ENCODE results near the gene BMP8B. TPM values are rescaled to one million over a fixed set of nuclear protein-coding genes. Genes with fewer than 3 reads are reported as not detected.
"Not testable (repeated sequence)": the region's sequence is repeated elsewhere in the genome, so short reads cannot be mapped to it uniquely, and the experiment has no call there.

The BMP8B gene
- total and polyA plus RNA-seq, 2 experiments from 2014 or later = 3.1 to 7.6 TPM

- H4K20me1 ChIP-seq (ENCODE audit: insufficient read depth, poor library complexity, severe bottlenecking); H3K27ac ChIP-seq; DNase-seq (ENCODE audit: low spot score); H3K9me2 ChIP-seq (replicated peaks; ENCODE audit: insufficient read depth); H3K36me3 ChIP-seq (replicated peaks; ENCODE audit: insufficient read depth, low read depth); H3K4me1 ChIP-seq (ENCODE audit: insufficient read depth); H3K4me3 ChIP-seq; H3K4me2 ChIP-seq; H3K27me3 ChIP-seq; H3K79me2 ChIP-seq; H3K9me3 ChIP-seq (ENCODE audit: low read depth); H2AFZ ChIP-seq: not testable (repeated sequence)
- 94% methylated on average over 10 of the region's 10 CpGs for WGBS (ENCODE audit: low lambda C conversion rate, missing lambda C conversion rate)
Measured at GRCh38 chr1:39782685-39783084, 6.0 kb downstream of the BMP8B start.

DNA sequence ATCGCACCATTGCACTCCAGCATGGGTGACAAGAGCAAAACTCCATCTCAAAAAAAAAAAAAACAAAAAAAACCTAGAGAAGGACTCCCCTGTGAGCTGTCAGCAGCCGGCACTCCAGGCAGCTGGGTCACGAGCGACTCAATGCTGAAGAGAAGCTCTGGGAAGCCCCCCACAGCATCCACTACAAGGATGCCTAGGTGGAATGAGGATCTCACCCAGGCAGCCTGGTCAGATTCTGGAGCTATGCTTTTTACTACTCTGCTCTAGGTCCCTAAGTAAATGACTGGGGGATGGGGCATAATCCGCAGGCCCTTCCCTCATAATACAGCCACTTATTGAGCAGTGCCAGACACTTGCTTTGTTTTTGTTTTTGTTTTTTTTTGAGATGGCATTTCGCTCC is 6.6 kb downstream of the BMP8B start:
- Histone ChIP-seq H3K36me3 (replicated peaks; ENCODE audit: insufficient read depth, low read depth) (no peaks in the 10 kb centered on the region), H3K79me2 (no peaks in the 10 kb centered on the region), H3K4me3 (no peak overlapping the region), H3K4me1 (ENCODE audit: insufficient read depth) (no peaks in the 10 kb centered on the region), H3K9me3 (ENCODE audit: low read depth) (no peaks in the 10 kb centered on the region), H4K20me1 (ENCODE audit: insufficient read depth, poor library complexity, severe bottlenecking) (no peaks in the 10 kb centered on the region), H3K9me2 (replicated peaks; ENCODE audit: insufficient read depth) (no peaks in the 10 kb centered on the region), H3K27ac (no peak overlapping the region), H3K4me2 (no peak overlapping the region), H3K27me3 (peaks cover 4% of the 10 kb centered on the region), H2AFZ (no peak overlapping the region)
- 92% methylated on average over 6 of the region's 6 CpGs for whole genome bisulfite sequencing (ENCODE audit: low lambda C conversion rate, missing lambda C conversion rate)
- TF ChIP-seq EZH2 (IDR thresholded peaks at IDR 0.05; ENCODE audit: borderline replicate concordance) (no peak), EZH2phosphoT487 (IDR thresholded peaks at IDR 0.05; ENCODE audit: low read depth, severe bottlenecking, unreplicated experiment) (no peak)
- TF ChIP-seq, protein P1, sequence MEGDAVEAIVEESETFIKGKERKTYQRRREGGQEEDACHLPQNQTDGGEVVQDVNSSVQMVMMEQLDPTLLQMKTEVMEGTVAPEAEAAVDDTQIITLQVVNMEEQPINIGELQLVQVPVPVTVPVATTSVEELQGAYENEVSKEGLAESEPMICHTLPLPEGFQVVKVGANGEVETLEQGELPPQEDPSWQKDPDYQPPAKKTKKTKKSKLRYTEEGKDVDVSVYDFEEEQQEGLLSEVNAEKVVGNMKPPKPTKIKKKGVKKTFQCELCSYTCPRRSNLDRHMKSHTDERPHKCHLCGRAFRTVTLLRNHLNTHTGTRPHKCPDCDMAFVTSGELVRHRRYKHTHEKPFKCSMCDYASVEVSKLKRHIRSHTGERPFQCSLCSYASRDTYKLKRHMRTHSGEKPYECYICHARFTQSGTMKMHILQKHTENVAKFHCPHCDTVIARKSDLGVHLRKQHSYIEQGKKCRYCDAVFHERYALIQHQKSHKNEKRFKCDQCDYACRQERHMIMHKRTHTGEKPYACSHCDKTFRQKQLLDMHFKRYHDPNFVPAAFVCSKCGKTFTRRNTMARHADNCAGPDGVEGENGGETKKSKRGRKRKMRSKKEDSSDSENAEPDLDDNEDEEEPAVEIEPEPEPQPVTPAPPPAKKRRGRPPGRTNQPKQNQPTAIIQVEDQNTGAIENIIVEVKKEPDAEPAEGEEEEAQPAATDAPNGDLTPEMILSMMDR (IDR thresholded peaks at IDR 0.05; ENCODE audit: poor library complexity) = no peak
- no peak for DNase-seq (ENCODE audit: low spot score)

- TF ChIP-seq EZH2phosphoT487 (IDR thresholded peaks at IDR 0.05; ENCODE audit: low read depth, severe bottlenecking, unreplicated experiment) = no peak
- TF ChIP-seq, protein P1 (IDR thresholded peaks at IDR 0.05; ENCODE audit: poor library complexity) = no peak
- Histone ChIP-seq H3K9me2 (replicated peaks; ENCODE audit: insufficient read depth) (no peaks in the 10 kb centered on the region), H3K27me3 (peaks cover 4% of the 10 kb centered on the region), H3K36me3 (replicated peaks; ENCODE audit: insufficient read depth, low read depth) (no peaks in the 10 kb centered on the region), H3K4me1 (ENCODE audit: insufficient read depth) (no peaks in the 10 kb centered on the region), H4K20me1 (ENCODE audit: insufficient read depth, poor library complexity, severe bottlenecking) (no peaks in the 10 kb centered on the region), H2AFZ (no peak overlapping the region), H3K79me2 (no peaks in the 10 kb centered on the region), H3K9me3 (ENCODE audit: low read depth) (no peaks in the 10 kb centered on the region), H3K27ac (no peak overlapping the region), H3K4me3 (no peak overlapping the region), H3K4me2 (no peak overlapping the region)
- WGBS (ENCODE audit: low lambda C conversion rate, missing lambda C conversion rate) = 80% methylated on average over 2 of the region's 2 CpGs
- DNase-seq (ENCODE audit: low spot score) = no peak
Measured at GRCh38 chr1:39781349-39781715, 7.3 kb downstream of the BMP8B start.

DNA sequence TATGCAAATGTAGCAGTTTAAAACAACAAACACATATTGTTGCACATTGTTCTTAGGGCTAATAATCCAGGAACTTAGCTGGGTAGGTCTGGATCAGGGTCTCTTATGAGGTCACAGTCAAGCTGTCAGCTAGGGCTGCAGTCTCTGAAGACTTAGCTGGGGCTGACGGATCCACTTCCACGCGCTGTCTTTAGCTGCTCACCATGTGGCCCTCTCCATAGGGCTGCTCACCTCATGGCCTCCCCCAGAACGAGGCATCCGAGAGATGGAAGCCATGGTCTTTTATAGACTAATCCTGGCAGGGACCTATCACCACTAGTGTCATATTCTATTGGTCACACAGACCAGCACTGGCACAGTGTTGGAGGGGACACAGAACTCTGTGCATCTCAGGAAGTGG is 8.8 kb downstream of the BMP8B start:
- TF ChIP-seq EZH2 (IDR thresholded peaks at IDR 0.05; ENCODE audit: borderline replicate concordance) = no peak
- no peaks in the 10 kb centered on the region for H4K20me1 ChIP-seq (ENCODE audit: insufficient read depth, poor library complexity, severe bottlenecking)
- H3K27ac ChIP-seq = no peak overlapping the region
- H3K9me3 ChIP-seq (ENCODE audit: low read depth) = no peaks in the 10 kb centered on the region
- no peaks in the 10 kb centered on the region for H3K79me2 ChIP-seq
- H3K9me2 ChIP-seq (replicated peaks; ENCODE audit: insufficient read depth) = no peaks in the 10 kb centered on the region
- H3K36me3 ChIP-seq (replicated peaks; ENCODE audit: insufficient read depth, low read depth) = no peaks in the 10 kb centered on the region
- H2AFZ ChIP-seq = no peak overlapping the region
- 89% methylated on average over 5 of the region's 5 CpGs for WGBS (ENCODE audit: low lambda C conversion rate, missing lambda C conversion rate)
- peaks cover 4% of the 10 kb centered on the region for H3K27me3 ChIP-seq
- no peak overlapping the region for H3K4me2 ChIP-seq
- no peak overlapping the region for H3K4me3 ChIP-seq
- no peak for DNase-seq (ENCODE audit: low spot score)
- no peaks in the 10 kb centered on the region for H3K4me1 ChIP-seq (ENCODE audit: insufficient read depth)

DNA sequence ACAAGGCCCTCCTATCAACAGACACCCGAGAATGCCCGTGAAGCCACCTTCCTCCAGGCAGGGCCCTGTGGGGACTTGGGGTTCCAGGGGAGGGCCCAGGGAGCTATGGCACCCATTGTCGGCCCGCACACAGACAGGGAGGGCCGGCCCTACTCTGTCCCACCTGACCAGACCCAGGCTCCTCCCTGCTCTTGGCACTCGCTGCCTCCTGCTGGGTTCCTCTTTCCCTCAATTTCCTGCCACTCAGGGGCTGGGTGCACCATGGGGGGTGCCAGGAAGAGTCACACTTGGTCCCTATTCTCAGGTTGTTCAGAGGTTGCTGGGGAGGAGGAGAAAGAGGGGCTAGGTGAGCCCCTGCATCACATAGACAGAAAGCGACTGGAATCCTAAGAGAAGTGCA is 9.5 kb downstream of the BMP8B start:
- Histone ChIP-seq H3K4me2 (no peak overlapping the region), H3K79me2 (no peaks in the 10 kb centered on the region), H3K9me2 (replicated peaks; ENCODE audit: insufficient read depth) (no peaks in the 10 kb centered on the region), H3K4me3 (no peak overlapping the region), H3K36me3 (replicated peaks; ENCODE audit: insufficient read depth, low read depth) (no peaks in the 10 kb centered on the region), H3K4me1 (ENCODE audit: insufficient read depth) (no peaks in the 10 kb centered on the region), H3K27me3 (peaks cover 4% of the 10 kb centered on the region), H3K9me3 (ENCODE audit: low read depth) (no peaks in the 10 kb centered on the region), H2AFZ (no peak overlapping the region), H4K20me1 (ENCODE audit: insufficient read depth, poor library complexity, severe bottlenecking) (no peaks in the 10 kb centered on the region), H3K27ac (no peak overlapping the region)
- TF ChIP-seq, protein P1 (IDR thresholded peaks at IDR 0.05; ENCODE audit: poor library complexity) = no peak
- TF ChIP-seq EZH2 (IDR thresholded peaks at IDR 0.05; ENCODE audit: borderline replicate concordance) (no peak), EZH2phosphoT487 (IDR thresholded peaks at IDR 0.05; ENCODE audit: low read depth, severe bottlenecking, unreplicated experiment) (no peak)
- 94% methylated on average over 7 of the region's 7 CpGs for WGBS (ENCODE audit: low lambda C conversion rate, missing lambda C conversion rate)
- no peak for DNase-seq (ENCODE audit: low spot score)

GRCh38 chr1:39778463-39779099 is 10.1 kb downstream of the BMP8B start:
- H3K4me2 ChIP-seq; H2AFZ ChIP-seq; H3K79me2 ChIP-seq; H3K27ac ChIP-seq; H3K4me3 ChIP-seq; H3K4me1 ChIP-seq (ENCODE audit: insufficient read depth); H4K20me1 ChIP-seq (ENCODE audit: insufficient read depth, poor library complexity, severe bottlenecking); H3K27me3 ChIP-seq; DNase-seq (ENCODE audit: low spot score); H3K9me2 ChIP-seq (replicated peaks; ENCODE audit: insufficient read depth); H3K36me3 ChIP-seq (replicated peaks; ENCODE audit: insufficient read depth, low read depth); H3K9me3 ChIP-seq (ENCODE audit: low read depth): not testable (repeated sequence)
- WGBS (ENCODE audit: low lambda C conversion rate, missing lambda C conversion rate) = 90% methylated on average over 11 of the region's 12 CpGs

All from hepatocyte (in vitro differentiated cells).